ENCODE measurements around the gene PUS10.
"Not testable (repeated sequence)": the region's sequence is repeated elsewhere in the genome, so short reads cannot be mapped to it uniquely, and the experiment has no call there.

The PUS10 gene

GRCh38 chr2:60998628-60999545 lies 19.2 kb downstream of the PUS10 start:
- DNase-seq (ENCODE audit: low read depth, low spot score): peak; percentile 39
- no peak overlapping the region for H3K9ac ChIP-seq (ENCODE audit: insufficient read length)
- TF ChIP-seq EZH2 (IDR thresholded peaks at IDR 0.05) (no peak), FOXP2 (optimal IDR thresholded peaks at IDR 0.05; ENCODE audit: control extremely low read depth, extremely low read length, insufficient read depth) (no peak)
- H3K4me3 ChIP-seq: no peak overlapping the region
- no peak overlapping the region for H3K27ac ChIP-seq
- no peaks in the 10 kb centered on the region for H3K36me3 ChIP-seq (ENCODE audit: insufficient read depth, low read length)
- H3K9me3 ChIP-seq (ENCODE audit: low read depth, low read length): no peaks in the 10 kb centered on the region

GRCh38 chr2:60994131-60994530 lies 23.9 kb downstream of the PUS10 start:
- Histone ChIP-seq H3K9ac (ENCODE audit: insufficient read length) (no peak overlapping the region), H3K9me3 (ENCODE audit: low read depth, low read length) (no peaks in the 10 kb centered on the region), H3K36me3 (ENCODE audit: insufficient read depth, low read length) (no peaks in the 10 kb centered on the region), H3K27ac (no peak overlapping the region), H3K4me3 (no peak overlapping the region)
- DNase-seq (ENCODE audit: low read depth, low spot score): no peak
- TF ChIP-seq POLR2AphosphoS5 (IDR thresholded peaks at IDR 0.05; ENCODE audit: borderline replicate concordance, low read depth, low read length): no peak
- TF ChIP-seq EZH2 (IDR thresholded peaks at IDR 0.05): no peak
- TF ChIP-seq FOXP2 (optimal IDR thresholded peaks at IDR 0.05; ENCODE audit: control extremely low read depth, extremely low read length, insufficient read depth): no peak

DNA sequence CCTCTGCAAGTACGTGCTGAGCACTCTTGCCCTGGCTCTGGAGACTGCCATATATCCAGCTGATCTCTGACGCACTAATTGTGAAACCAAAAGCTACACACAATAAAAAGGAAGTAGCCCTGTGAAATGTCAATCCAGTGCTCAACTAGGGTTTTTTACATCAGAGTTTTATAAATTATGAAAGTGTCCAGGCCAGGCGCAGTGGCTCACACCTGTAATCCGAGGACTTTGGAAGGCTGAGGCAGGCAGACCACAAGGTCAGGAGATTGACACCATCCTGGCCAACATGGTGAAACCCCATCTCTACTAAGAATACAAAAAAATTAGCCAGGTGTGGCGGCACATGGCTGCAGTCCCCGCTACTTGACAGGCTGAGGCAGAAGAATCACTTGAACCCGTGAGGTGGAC lies 25.1 kb downstream of the PUS10 start:
- no peaks in the 10 kb centered on the region for H3K36me3 ChIP-seq (ENCODE audit: insufficient read depth, low read length)
- DNase-seq (ENCODE audit: low read depth, low spot score): no peak
- H3K27ac ChIP-seq: no peak overlapping the region
- TF ChIP-seq EZH2 (IDR thresholded peaks at IDR 0.05) (no peak), FOXP2 (optimal IDR thresholded peaks at IDR 0.05; ENCODE audit: control extremely low read depth, extremely low read length, insufficient read depth) (no peak), POLR2AphosphoS5 (IDR thresholded peaks at IDR 0.05; ENCODE audit: borderline replicate concordance, low read depth, low read length) (no peak)
- no peak overlapping the region for H3K9ac ChIP-seq (ENCODE audit: insufficient read length)
- H3K4me3 ChIP-seq: no peak overlapping the region
- H3K9me3 ChIP-seq (ENCODE audit: low read depth, low read length): no peaks in the 10 kb centered on the region

DNA sequence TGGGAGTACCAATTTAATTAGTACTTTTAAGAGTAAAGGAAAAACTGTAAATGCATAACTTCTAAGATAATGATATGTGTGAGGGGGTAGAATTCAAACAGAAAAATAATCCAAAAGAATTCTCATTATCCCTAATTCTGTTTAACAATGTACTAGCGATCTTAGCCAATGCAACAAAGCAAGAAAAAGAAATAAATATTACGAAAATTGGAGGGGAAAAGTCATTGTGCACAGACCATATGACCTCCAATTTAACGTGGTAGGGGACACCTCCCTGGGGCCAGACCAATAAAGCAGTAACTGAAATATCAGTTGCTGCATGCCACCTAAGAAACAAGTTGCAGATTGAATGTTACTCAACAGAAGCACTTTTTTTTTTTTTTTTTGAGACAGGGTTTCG lies 26.4 kb downstream of the PUS10 start:
- H3K4me3 ChIP-seq: no peak overlapping the region
- TF ChIP-seq EZH2 (IDR thresholded peaks at IDR 0.05) (no peak), FOXP2 (optimal IDR thresholded peaks at IDR 0.05; ENCODE audit: control extremely low read depth, extremely low read length, insufficient read depth) (no peak), POLR2AphosphoS5 (IDR thresholded peaks at IDR 0.05; ENCODE audit: borderline replicate concordance, low read depth, low read length) (no peak)
- no peak overlapping the region for H3K9ac ChIP-seq (ENCODE audit: insufficient read length)
- no peak for DNase-seq (ENCODE audit: low read depth, low spot score)
- H3K9me3 ChIP-seq (ENCODE audit: low read depth, low read length): no peaks in the 10 kb centered on the region
- H3K36me3 ChIP-seq (ENCODE audit: insufficient read depth, low read length): no peaks in the 10 kb centered on the region
- no peak overlapping the region for H3K27ac ChIP-seq

- Histone ChIP-seq H3K9ac (ENCODE audit: insufficient read length) (no peak overlapping the region), H3K36me3 (ENCODE audit: insufficient read depth, low read length) (no peaks in the 10 kb centered on the region), H3K4me3 (no peak overlapping the region), H3K9me3 (ENCODE audit: low read depth, low read length) (no peaks in the 10 kb centered on the region), H3K27ac (no peak overlapping the region)
- DNase-seq (ENCODE audit: low read depth, low spot score): no peak
- no peak for TF ChIP-seq EZH2 (IDR thresholded peaks at IDR 0.05)
- no peak for TF ChIP-seq FOXP2 (optimal IDR thresholded peaks at IDR 0.05; ENCODE audit: control extremely low read depth, extremely low read length, insufficient read depth)
- TF ChIP-seq POLR2AphosphoS5 (IDR thresholded peaks at IDR 0.05; ENCODE audit: borderline replicate concordance, low read depth, low read length): no peak
Observed at GRCh38 chr2:60989259-60989658, 28.8 kb downstream of the PUS10 start.

- H3K9ac ChIP-seq (ENCODE audit: insufficient read length); H3K36me3 ChIP-seq (ENCODE audit: insufficient read depth, low read length): not testable (repeated sequence)
Observed at GRCh38 chr2:60987656-60988055, 30.4 kb downstream of the PUS10 start.

DNA sequence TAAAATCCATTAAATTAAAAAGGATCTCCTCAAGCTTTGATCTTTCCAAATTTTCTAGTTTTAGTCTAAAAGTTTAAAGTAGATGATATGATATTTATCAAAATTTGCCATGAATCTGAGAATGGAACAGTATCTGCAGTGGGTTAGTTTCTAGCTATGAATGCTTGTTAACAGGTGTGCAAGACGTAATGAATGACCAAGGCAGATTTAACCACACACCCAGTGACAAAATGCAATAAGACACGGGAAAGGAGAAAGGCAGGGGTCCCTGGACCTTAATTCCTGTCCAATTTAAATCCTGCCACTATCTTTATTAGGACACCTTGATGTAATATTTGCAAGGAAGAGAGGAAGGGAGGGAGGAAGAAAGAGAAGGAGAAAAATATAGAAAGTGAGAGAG lies 31.0 kb downstream of the PUS10 start:
- Histone ChIP-seq H3K4me3 (no peak overlapping the region), H3K36me3 (ENCODE audit: insufficient read depth, low read length) (no peaks in the 10 kb centered on the region), H3K27ac (no peak overlapping the region), H3K9ac (ENCODE audit: insufficient read length) (no peak overlapping the region), H3K9me3 (ENCODE audit: low read depth, low read length) (no peaks in the 10 kb centered on the region)
- no peak for DNase-seq (ENCODE audit: low read depth, low spot score)
- TF ChIP-seq POLR2AphosphoS5 (IDR thresholded peaks at IDR 0.05; ENCODE audit: borderline replicate concordance, low read depth, low read length) (no peak), EZH2 (IDR thresholded peaks at IDR 0.05) (no peak), FOXP2 (optimal IDR thresholded peaks at IDR 0.05; ENCODE audit: control extremely low read depth, extremely low read length, insufficient read depth) (no peak)

More at GRCh38 chr2:60987656-60988055, 30.4 kb downstream of the PUS10 start:
- not testable (repeated sequence) for H3K4me3 ChIP-seq; DNase-seq (ENCODE audit: low read depth, low spot score); H3K27ac ChIP-seq; H3K9me3 ChIP-seq (ENCODE audit: low read depth, low read length)

GRCh38 chr2:60984720-60985119 lies 33.3 kb downstream of the PUS10 start:
- H3K27ac ChIP-seq: no peak overlapping the region
- no peak overlapping the region for H3K9ac ChIP-seq (ENCODE audit: insufficient read length)

GRCh38 chr2:60982066-60982465 lies 36.0 kb downstream of the PUS10 start:
- DNase-seq (ENCODE audit: low read depth, low spot score); H3K36me3 ChIP-seq (ENCODE audit: insufficient read depth, low read length); H3K4me3 ChIP-seq; H3K9me3 ChIP-seq (ENCODE audit: low read depth, low read length); H3K27ac ChIP-seq; H3K9ac ChIP-seq (ENCODE audit: insufficient read length): not testable (repeated sequence)

More at GRCh38 chr2:60984720-60985119, 33.3 kb downstream of the PUS10 start:
- no peak overlapping the region for H3K4me3 ChIP-seq
- no peaks in the 10 kb centered on the region for H3K36me3 ChIP-seq (ENCODE audit: insufficient read depth, low read length)
- H3K9me3 ChIP-seq (ENCODE audit: low read depth, low read length): no peaks in the 10 kb centered on the region
- DNase-seq (ENCODE audit: low read depth, low spot score): no peak
- TF ChIP-seq POLR2AphosphoS5 (IDR thresholded peaks at IDR 0.05; ENCODE audit: borderline replicate concordance, low read depth, low read length) (no peak), EZH2 (IDR thresholded peaks at IDR 0.05) (no peak), FOXP2 (optimal IDR thresholded peaks at IDR 0.05; ENCODE audit: control extremely low read depth, extremely low read length, insufficient read depth) (no peak)

Data from SK-N-MC (cell line).